Thoracic aorta (tissue), 2 donors: Measurements from ENCODE around the gene CSK. TPM values are rescaled to one million over a fixed set of nuclear protein-coding genes. Genes with fewer than 3 reads are reported as not detected.

Experiments used
- ATAC-seq: fragments of 150-250 bp; one replicate; pipeline ENCODE4 v1.8.0; 2017; ENCODE audit warnings: low read depth; ENCODE audit not compliant: insufficient number of reproducible peaks, low FRiP score
- DNase-seq: peaks from one replicate; pipeline ENCODE4 v3.0.0-alpha.2; 2020; ENCODE audit warnings: low spot score
- H3K27ac ChIP-seq, 2 donors: fragments of 200-600 bp; sonication (generic); 1 replicate in 1 of 2; 2 replicates in 1 of 2; pipeline ENCODE4 v1.5.1; 2016; ENCODE audit warnings: mild to moderate bottlenecking in 2 of 2, moderate library complexity in 2 of 2
- H3K27me3 ChIP-seq: fragments of 200-600 bp; sonication (generic); replicated peaks from 2 replicates; pipeline ENCODE4 v1.6.0; 2016; ENCODE audit warnings: mild to moderate bottlenecking; ENCODE audit not compliant: insufficient read depth
- H3K36me3 ChIP-seq: fragments of 200-600 bp; sonication (generic); one replicate; pipeline ENCODE4 v1.5.1; 2016
- H3K4me1 ChIP-seq, 2 donors: fragments of 200-600 bp; sonication (generic); 1 replicate in 1 of 2; 2 replicates in 1 of 2; pipeline versions ENCODE4 v1.5.1 to v1.6.0; 2016; ENCODE audit warnings: low read depth in 2 of 2, mild to moderate bottlenecking in 1 of 2; ENCODE audit not compliant: control insufficient read depth in 1 of 2
- H3K4me3 ChIP-seq: fragments of 200-600 bp; sonication (generic); 2 replicates; pipeline ENCODE4 v1.5.1; 2016; ENCODE audit warnings: mild to moderate bottlenecking
- H3K9me3 ChIP-seq: fragments of 200-600 bp; sonication (generic); 2 replicates; pipeline ENCODE4 v1.5.1; 2016
- total RNA-seq, 2 donors: library from RNA; depleted of rRNA; stranded (reverse); fragments of >200 nt; gene quantifications; one replicate each; pipeline versions ENCODE4 v1.1.0 to v1.2.3, GENCODE V29; 2016
- TF ChIP-seq, protein P1 (sequence below): fragments of 200-600 bp; sonication (generic); IDR thresholded peaks from one replicate; pipeline ENCODE4 v1.5.1; 2019; ENCODE audit warnings: antibody characterized with exemption

CSK gene
- total RNA-seq, 2 donors from 2014 or later, result 32.7 to 61.6 TPM

GRCh38 chr15:74808078-74808839 lies 26.4 kb downstream of the CSK start:
- Histone ChIP-seq H3K4me1 (no peaks in the 10 kb centered on the region), H3K9me3 (no peaks in the 10 kb centered on the region), H3K27me3 (no peaks in the 10 kb centered on the region), H3K27ac (no peak overlapping the region), H3K36me3 (peaks cover 3% of the 10 kb centered on the region), H3K4me3 (no peak overlapping the region)
- DNase-seq (no peak), ATAC-seq (no peak)
- TF ChIP-seq, protein P1, sequence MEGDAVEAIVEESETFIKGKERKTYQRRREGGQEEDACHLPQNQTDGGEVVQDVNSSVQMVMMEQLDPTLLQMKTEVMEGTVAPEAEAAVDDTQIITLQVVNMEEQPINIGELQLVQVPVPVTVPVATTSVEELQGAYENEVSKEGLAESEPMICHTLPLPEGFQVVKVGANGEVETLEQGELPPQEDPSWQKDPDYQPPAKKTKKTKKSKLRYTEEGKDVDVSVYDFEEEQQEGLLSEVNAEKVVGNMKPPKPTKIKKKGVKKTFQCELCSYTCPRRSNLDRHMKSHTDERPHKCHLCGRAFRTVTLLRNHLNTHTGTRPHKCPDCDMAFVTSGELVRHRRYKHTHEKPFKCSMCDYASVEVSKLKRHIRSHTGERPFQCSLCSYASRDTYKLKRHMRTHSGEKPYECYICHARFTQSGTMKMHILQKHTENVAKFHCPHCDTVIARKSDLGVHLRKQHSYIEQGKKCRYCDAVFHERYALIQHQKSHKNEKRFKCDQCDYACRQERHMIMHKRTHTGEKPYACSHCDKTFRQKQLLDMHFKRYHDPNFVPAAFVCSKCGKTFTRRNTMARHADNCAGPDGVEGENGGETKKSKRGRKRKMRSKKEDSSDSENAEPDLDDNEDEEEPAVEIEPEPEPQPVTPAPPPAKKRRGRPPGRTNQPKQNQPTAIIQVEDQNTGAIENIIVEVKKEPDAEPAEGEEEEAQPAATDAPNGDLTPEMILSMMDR, result no peak

GRCh38 chr15:74808840-74809229 lies 27.0 kb downstream of the CSK start:
- Histone ChIP-seq H3K9me3 (no peaks in the 10 kb centered on the region), H3K27ac (no peak overlapping the region), H3K4me1 (no peaks in the 10 kb centered on the region), H3K27me3 (no peaks in the 10 kb centered on the region), H3K4me3 (no peak overlapping the region), H3K36me3 (peaks cover 2% of the 10 kb centered on the region)
- DNase-seq (no peak), ATAC-seq (no peak)
- TF ChIP-seq, protein P1, result no peak

DNA sequence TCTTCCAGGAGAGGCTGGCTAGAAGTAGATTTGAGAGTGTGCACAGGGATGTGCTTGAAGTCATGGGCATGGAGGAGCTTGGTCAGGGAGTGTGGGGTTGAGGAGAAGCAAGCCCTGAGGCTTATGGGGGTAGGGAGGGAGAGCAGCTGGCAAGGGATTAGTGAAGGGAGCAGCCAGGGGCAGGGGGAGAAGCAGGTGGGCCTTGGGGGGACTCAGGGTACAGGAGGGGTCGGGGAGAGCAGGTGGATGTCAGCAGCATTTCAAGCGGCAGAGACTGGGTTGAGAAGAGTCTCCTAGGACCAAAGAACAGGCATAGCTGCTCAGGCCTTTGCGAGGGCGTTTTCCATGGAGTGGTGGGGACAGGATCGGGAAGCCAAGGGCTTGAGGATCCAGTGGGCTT lies 27.4 kb downstream of the CSK start:
- H3K9me3 ChIP-seq, result no peaks in the 10 kb centered on the region
- no peaks in the 10 kb centered on the region for H3K36me3 ChIP-seq
- TF ChIP-seq, protein P1, result no peak
- H3K27ac ChIP-seq, result no peak overlapping the region
- H3K4me3 ChIP-seq, result no peak overlapping the region
- no peaks in the 10 kb centered on the region for H3K27me3 ChIP-seq
- no peaks in the 10 kb centered on the region for H3K4me1 ChIP-seq
- no peak for ATAC-seq
- DNase-seq, result no peak

- Histone ChIP-seq H3K9me3 (no peaks in the 10 kb centered on the region), H3K4me3 (no peak overlapping the region), H3K36me3 (no peaks in the 10 kb centered on the region), H3K27ac (no peak overlapping the region), H3K27me3 (no peaks in the 10 kb centered on the region), H3K4me1 (no peaks in the 10 kb centered on the region)
- ATAC-seq, result no peak
- TF ChIP-seq, protein P1, result no peak
- DNase-seq, result no peak
Observed at GRCh38 chr15:74809956-74810355, 28.1 kb downstream of the CSK start.

- ATAC-seq (no peak), DNase-seq (no peak)
- TF ChIP-seq, protein P1, result no peak
- Histone ChIP-seq H3K9me3 (no peaks in the 10 kb centered on the region), H3K27me3 (no peaks in the 10 kb centered on the region), H3K27ac (no peak within 1 kb of the TSS), H3K4me3 (no peak within 1 kb of the TSS), H3K36me3 (no peaks in the 10 kb centered on the region), H3K4me1 (no peaks in the 10 kb centered on the region)
Observed at GRCh38 chr15:74812533-74812932, 30.7 kb downstream of the CSK start, which contains the start of gene LMAN1L. LMAN1L (plus strand) TSS chr15:74812835; CDS start chr15:74812855, 20 bp downstream.
